Mononuclear cell (primary cell): ENCODE results near the gene DVL3. TPM values are rescaled to one million over a fixed set of nuclear protein-coding genes. Genes with fewer than 3 reads are reported as not detected.
A peak's percentile ranks its signal among the peaks of the same experiment; 100 is the strongest.

Experiments used
- H3K27me3 ChIP-seq: 2 replicates; pipeline ENCODE4 v1.6.0; 2011; ENCODE audit warnings: low read length, control low read depth; ENCODE audit not compliant: insufficient read depth
- H3K4me1 ChIP-seq: 2 replicates; pipeline ENCODE4 v1.5.1; 2011; ENCODE audit warnings: mild to moderate bottlenecking, low read length, control low read depth; ENCODE audit not compliant: insufficient read depth
- H3K4me3 ChIP-seq: 2 replicates; pipeline ENCODE4 v1.5.1; 2011; ENCODE audit warnings: mild to moderate bottlenecking, low read length, moderate library complexity
- H3K9me3 ChIP-seq: 2 replicates; pipeline ENCODE4 v1.5.1; 2011; ENCODE audit warnings: low read depth, mild to moderate bottlenecking, control low read depth, low read length
- total RNA-seq: library from RNA; depleted of rRNA; stranded (reverse); fragments of >200 nt; gene quantifications from one replicate; pipeline ENCODE4 v1.2.3, GENCODE V29; 2012

Gene DVL3
- total RNA-seq, 1 donor = 18.3 TPM

- H3K4me1 ChIP-seq = peaks cover 36% of the 10 kb centered on the region
- no peaks in the 10 kb centered on the region for H3K9me3 ChIP-seq
- H3K4me3 ChIP-seq = no peak overlapping the region
- H3K27me3 ChIP-seq = no peaks in the 10 kb centered on the region
Measured at GRCh38 chr3:184178521-184179138, 23.5 kb downstream of the DVL3 start.

DNA sequence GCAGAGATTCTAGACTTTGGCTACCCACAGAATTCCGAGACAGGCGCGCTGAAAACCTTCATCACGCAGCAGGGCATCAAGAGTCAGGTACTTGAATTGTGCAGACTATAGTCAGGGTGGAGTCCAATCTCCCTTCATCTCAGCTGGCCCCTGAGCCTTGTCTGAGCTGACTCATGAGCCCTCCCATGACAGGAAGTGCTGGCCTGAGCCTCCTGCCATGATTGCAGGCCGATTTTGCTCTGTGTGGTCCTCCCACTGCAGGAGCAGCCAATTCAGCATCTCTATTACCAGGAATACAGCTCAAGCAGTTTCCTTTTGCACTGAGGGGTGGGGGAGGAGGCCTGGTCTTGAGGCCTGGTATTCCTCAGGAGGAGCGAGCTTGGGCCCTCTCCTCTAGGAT, 25.0 kb downstream of the DVL3 start:
- peaks cover 32% of the 10 kb centered on the region for H3K4me1 ChIP-seq
- no peaks in the 10 kb centered on the region for H3K27me3 ChIP-seq
- H3K9me3 ChIP-seq = no peaks in the 10 kb centered on the region
- no peak overlapping the region for H3K4me3 ChIP-seq

- H3K4me1 ChIP-seq = peaks cover 27% of the 10 kb centered on the region
- H3K4me3 ChIP-seq = no peak overlapping the region
- no peaks in the 10 kb centered on the region for H3K9me3 ChIP-seq
- no peaks in the 10 kb centered on the region for H3K27me3 ChIP-seq
Measured at GRCh38 chr3:184181596-184181995, 26.4 kb downstream of the DVL3 start.

DNA sequence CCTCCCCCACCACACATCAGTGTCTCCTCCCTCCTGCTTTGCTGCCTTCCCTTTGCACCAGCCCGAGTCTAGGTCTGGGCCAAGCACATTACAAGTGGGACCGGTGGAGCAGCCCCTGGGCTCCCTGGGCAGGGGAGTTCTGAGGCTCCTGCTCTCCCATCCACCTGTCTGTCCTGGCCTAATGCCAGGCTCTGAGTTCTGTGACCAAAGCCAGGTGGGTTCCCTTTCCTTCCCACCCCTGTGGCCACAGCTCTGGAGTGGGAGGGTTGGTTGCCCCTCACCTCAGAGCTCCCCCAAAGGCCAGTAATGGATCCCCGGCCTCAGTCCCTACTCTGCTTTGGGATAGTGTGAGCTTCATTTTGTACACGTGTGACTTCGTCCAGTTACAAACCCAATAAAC, 28.5 kb downstream of the DVL3 start:
- Histone ChIP-seq H3K9me3 (no peaks in the 10 kb centered on the region), H3K4me1 (peaks cover 24% of the 10 kb centered on the region), H3K4me3 (no peak overlapping the region), H3K27me3 (no peaks in the 10 kb centered on the region)

GRCh38 chr3:184184546-184185230, 29.5 kb downstream of the DVL3 start:
- Histone ChIP-seq H3K4me1 (peaks cover 24% of the 10 kb centered on the region), H3K4me3 (no peak overlapping the region), H3K9me3 (no peaks in the 10 kb centered on the region), H3K27me3 (no peaks in the 10 kb centered on the region)

DNA sequence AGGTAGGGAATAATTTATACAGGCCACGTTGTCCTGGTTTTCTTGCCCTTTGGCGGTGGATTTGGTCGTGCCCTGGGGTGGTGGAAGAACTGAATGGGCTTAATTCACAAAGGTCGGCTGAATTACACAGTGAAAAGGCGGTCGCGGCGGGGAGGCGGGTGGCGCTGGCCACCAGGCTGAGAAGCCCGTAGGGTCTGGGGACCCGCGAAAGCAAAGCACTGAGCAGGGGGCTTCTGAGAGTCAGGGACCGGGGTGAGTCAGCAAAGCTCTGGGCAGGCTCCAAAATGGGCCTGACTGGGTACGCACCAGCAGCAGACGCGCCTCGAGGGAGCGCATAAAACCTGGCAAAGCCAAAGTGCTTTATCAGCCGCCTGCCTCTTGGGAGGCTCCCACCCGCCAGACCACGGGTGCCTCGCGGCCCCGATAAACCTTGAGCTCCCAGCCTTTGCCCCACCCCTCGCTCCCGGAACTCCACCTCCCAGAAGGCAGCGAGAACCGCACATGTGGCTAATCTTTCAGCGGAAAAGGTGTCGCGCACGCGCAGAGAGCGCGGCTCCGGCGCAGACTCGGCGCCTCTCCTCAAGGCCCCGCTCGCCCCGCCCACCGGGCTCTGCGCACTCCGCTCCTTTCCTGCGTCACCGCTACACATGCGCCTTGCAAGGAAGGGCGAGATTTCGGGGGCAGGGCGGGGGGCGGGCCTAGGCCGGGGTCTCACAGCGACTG, 30.4 kb downstream of the DVL3 start:
- Histone ChIP-seq H3K4me1 (peaks cover 24% of the 10 kb centered on the region), H3K27me3 (no peaks in the 10 kb centered on the region), H3K4me3 (peak overlapping the region; percentile 80), H3K9me3 (no peaks in the 10 kb centered on the region)

- Histone ChIP-seq H3K4me1 (peaks cover 24% of the 10 kb centered on the region), H3K4me3 (peak within 1 kb of the TSS; percentile 80), H3K9me3 (no peaks in the 10 kb centered on the region), H3K27me3 (no peaks in the 10 kb centered on the region)
Measured at GRCh38 chr3:184186184-184186901, 31.2 kb downstream of the DVL3 start, which contains the start of gene ABCF3. Gene ABCF3 (plus strand): TSS chr3:184186199. CDS start chr3:184186208, 9 bp downstream.

GRCh38 chr3:184186902-184187207, 31.7 kb downstream of the DVL3 start:
- Histone ChIP-seq H3K9me3 (no peaks in the 10 kb centered on the region), H3K27me3 (no peaks in the 10 kb centered on the region), H3K4me3 (peak overlapping the region; percentile 80), H3K4me1 (peaks cover 24% of the 10 kb centered on the region)

DNA sequence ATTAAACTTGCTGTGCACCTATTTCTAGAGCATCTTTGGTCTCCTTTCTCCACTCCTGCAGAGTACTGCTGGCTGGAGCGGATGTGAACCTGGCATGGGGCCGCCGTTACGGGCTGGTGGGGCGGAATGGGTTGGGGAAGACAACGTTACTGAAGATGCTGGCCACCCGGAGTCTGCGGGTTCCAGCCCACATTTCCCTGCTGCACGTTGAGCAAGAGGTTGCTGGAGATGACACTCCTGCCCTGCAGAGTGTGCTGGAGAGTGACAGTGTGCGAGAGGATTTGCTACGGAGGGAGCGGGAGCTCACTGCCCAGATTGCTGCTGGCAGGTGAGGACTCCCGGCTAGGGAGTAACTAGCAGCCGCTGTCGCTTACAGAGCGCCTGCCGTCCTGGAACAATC, 32.9 kb downstream of the DVL3 start:
- H3K27me3 ChIP-seq = no peaks in the 10 kb centered on the region

GRCh38 chr3:184189421-184189820, 34.2 kb downstream of the DVL3 start:
- Histone ChIP-seq H3K4me1 (peaks cover 24% of the 10 kb centered on the region), H3K4me3 (no peak overlapping the region), H3K9me3 (no peaks in the 10 kb centered on the region), H3K27me3 (no peaks in the 10 kb centered on the region)

More for the DNA sequence above, 32.9 kb downstream of the DVL3 start:
- Histone ChIP-seq H3K9me3 (no peaks in the 10 kb centered on the region), H3K4me1 (peaks cover 24% of the 10 kb centered on the region), H3K4me3 (no peak overlapping the region)

DNA sequence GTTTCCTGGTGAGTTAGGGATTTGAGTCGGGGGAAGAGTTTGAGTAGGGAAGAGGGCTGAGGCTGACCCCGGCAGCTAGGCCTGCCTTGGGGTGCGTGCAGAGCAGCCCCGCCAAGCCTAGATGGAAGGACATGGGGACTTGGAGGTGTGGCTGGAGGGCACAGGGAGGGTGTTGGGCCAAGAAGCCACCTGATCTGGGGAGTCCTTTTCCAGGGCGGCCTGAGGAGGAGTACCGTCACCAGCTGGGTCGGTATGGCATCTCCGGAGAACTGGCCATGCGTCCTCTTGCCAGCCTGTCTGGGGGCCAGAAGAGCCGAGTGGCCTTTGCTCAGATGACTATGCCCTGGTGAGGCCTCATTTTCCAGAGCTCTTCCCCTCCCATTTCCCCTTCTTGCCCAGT, 37.7 kb downstream of the DVL3 start:
- Histone ChIP-seq H3K27me3 (no peaks in the 10 kb centered on the region), H3K9me3 (no peaks in the 10 kb centered on the region), H3K4me3 (no peak overlapping the region), H3K4me1 (peaks cover 1% of the 10 kb centered on the region)

GRCh38 chr3:184193991-184194539, 38.9 kb downstream of the DVL3 start:
- no peaks in the 10 kb centered on the region for H3K27me3 ChIP-seq
- no peak overlapping the region for H3K4me3 ChIP-seq
- H3K9me3 ChIP-seq = no peaks in the 10 kb centered on the region
- H3K4me1 ChIP-seq = no peaks in the 10 kb centered on the region

DNA sequence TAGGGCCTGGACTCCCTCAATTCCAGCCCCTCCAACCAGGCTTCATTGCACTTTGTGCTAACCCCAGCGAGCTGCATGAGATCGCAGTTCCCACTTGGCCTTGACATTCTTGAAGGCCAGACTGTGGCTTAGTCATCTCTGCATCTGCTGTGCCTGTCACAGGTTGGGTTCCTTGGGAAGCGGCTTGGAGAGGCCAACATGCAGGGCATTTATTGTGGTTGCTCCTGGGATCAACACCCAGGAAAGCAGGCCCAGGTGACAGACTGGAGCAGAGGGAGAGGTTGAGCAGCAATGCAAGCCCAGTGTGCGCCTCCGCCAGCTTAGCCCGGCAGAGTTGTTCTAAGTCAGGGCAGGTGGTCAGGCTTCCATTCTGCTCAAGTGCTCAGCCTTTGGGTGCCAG, 41.4 kb downstream of the DVL3 start:
- Histone ChIP-seq H3K9me3 (no peaks in the 10 kb centered on the region), H3K4me3 (no peak overlapping the region), H3K4me1 (no peaks in the 10 kb centered on the region), H3K27me3 (no peaks in the 10 kb centered on the region)

GRCh38 chr3:184198509-184198908, 43.3 kb downstream of the DVL3 start:
- no peaks in the 10 kb centered on the region for H3K27me3 ChIP-seq
- no peak overlapping the region for H3K4me3 ChIP-seq
- no peaks in the 10 kb centered on the region for H3K4me1 ChIP-seq
- H3K9me3 ChIP-seq = no peaks in the 10 kb centered on the region

GRCh38 chr3:184200825-184201224, 45.6 kb downstream of the DVL3 start:
- Histone ChIP-seq H3K9me3 (no peaks in the 10 kb centered on the region), H3K4me3 (no peak overlapping the region), H3K27me3 (no peaks in the 10 kb centered on the region), H3K4me1 (no peaks in the 10 kb centered on the region)
